Thoracic aorta (tissue), 2 donors: ENCODE measurements around the gene ATG9A. TPM values are rescaled to one million over a fixed set of nuclear protein-coding genes. Genes with fewer than 3 reads are reported as not detected.

Source experiments
- ATAC-seq: fragments of 150-250 bp; one replicate; pipeline ENCODE4 v1.8.0; 2017; ENCODE audit warnings: low read depth; ENCODE audit not compliant: insufficient number of reproducible peaks, low FRiP score
- DNase-seq: peaks from one replicate; pipeline ENCODE4 v3.0.0-alpha.2; 2020; ENCODE audit warnings: low spot score
- H3K27ac ChIP-seq, 2 donors: fragments of 200-600 bp; sonication (generic); 1 replicate in 1 of 2; 2 replicates in 1 of 2; pipeline ENCODE4 v1.5.1; 2016; ENCODE audit warnings: mild to moderate bottlenecking in 2 of 2, moderate library complexity in 2 of 2
- H3K27me3 ChIP-seq: fragments of 200-600 bp; sonication (generic); replicated peaks from 2 replicates; pipeline ENCODE4 v1.6.0; 2016; ENCODE audit warnings: mild to moderate bottlenecking; ENCODE audit not compliant: insufficient read depth
- H3K36me3 ChIP-seq: fragments of 200-600 bp; sonication (generic); one replicate; pipeline ENCODE4 v1.5.1; 2016
- H3K4me1 ChIP-seq, 2 donors: fragments of 200-600 bp; sonication (generic); 1 replicate in 1 of 2; 2 replicates in 1 of 2; pipeline versions ENCODE4 v1.5.1 to v1.6.0; 2016; ENCODE audit warnings: low read depth in 2 of 2, mild to moderate bottlenecking in 1 of 2; ENCODE audit not compliant: control insufficient read depth in 1 of 2
- H3K4me3 ChIP-seq: fragments of 200-600 bp; sonication (generic); 2 replicates; pipeline ENCODE4 v1.5.1; 2016; ENCODE audit warnings: mild to moderate bottlenecking
- H3K9me3 ChIP-seq: fragments of 200-600 bp; sonication (generic); 2 replicates; pipeline ENCODE4 v1.5.1; 2016
- total RNA-seq, 2 donors: library from RNA; depleted of rRNA; stranded (reverse); fragments of >200 nt; gene quantifications; one replicate each; pipeline versions ENCODE4 v1.1.0 to v1.2.3, GENCODE V29; 2016
- TF ChIP-seq, protein P1 (sequence below): fragments of 200-600 bp; sonication (generic); IDR thresholded peaks from one replicate; pipeline ENCODE4 v1.5.1; 2019; ENCODE audit warnings: antibody characterized with exemption

ATG9A gene
- total RNA-seq, 2 donors from 2014 or later, result 39.4 to 60.4 TPM

DNA sequence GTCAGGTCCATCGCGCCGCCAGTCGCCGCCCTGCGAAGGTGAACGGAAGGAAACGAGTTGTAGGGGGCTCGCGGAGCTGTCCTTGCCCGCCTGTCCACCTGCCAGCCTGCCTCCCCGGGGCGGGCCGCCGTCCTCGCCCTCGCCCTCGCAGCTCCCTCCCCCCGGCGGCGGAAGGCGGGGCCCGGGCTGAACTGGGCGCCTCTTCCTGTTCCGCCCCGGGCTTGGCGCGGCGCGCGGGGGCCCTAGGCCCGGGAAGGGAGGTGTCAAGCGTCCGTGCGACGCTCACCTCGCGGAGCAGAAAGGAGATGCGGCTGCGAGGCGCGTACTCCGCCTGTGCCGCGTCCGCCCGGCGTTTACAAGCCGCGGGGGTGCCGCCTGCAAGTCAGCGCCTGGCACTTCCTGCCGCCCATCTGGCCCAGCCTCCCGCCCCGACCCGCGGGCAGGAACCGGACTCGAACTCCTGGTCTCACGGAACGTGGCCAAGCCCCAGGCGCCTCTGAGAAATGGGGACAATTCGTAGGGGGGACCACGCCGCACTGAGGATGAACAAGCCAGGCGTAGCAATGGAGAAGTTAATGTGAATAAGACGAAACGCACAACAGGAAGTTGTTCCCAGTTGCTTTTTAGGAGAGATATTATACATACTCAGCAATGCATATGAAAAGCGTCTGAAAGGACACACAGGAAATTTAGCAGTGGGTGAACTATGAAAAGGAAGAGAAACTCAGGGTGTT, 52.5 kb downstream of the ATG9A start, which contains the start of gene CNPPD1:
CNPPD1 (minus strand) TSS at position 108 of the 734 bp plus-strand sequence; CDS start at position 11, 97 bp downstream.
- peaks cover 46% of the 10 kb centered on the region for H3K36me3 ChIP-seq
- ATAC-seq (peak; percentile 33), DNase-seq (peak; percentile 42)
- H3K4me1 ChIP-seq, result peaks cover 21 to 32% of the 10 kb centered on the region in 2 donors
- H3K4me3 ChIP-seq, result peak within 1 kb of the TSS; percentile 83
- no peaks in the 10 kb centered on the region for H3K27me3 ChIP-seq
- H3K9me3 ChIP-seq, result no peaks in the 10 kb centered on the region
- TF ChIP-seq, protein P1, sequence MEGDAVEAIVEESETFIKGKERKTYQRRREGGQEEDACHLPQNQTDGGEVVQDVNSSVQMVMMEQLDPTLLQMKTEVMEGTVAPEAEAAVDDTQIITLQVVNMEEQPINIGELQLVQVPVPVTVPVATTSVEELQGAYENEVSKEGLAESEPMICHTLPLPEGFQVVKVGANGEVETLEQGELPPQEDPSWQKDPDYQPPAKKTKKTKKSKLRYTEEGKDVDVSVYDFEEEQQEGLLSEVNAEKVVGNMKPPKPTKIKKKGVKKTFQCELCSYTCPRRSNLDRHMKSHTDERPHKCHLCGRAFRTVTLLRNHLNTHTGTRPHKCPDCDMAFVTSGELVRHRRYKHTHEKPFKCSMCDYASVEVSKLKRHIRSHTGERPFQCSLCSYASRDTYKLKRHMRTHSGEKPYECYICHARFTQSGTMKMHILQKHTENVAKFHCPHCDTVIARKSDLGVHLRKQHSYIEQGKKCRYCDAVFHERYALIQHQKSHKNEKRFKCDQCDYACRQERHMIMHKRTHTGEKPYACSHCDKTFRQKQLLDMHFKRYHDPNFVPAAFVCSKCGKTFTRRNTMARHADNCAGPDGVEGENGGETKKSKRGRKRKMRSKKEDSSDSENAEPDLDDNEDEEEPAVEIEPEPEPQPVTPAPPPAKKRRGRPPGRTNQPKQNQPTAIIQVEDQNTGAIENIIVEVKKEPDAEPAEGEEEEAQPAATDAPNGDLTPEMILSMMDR, result no peak
- H3K27ac ChIP-seq, result peak within 1 kb of the TSS; percentile 98

DNA sequence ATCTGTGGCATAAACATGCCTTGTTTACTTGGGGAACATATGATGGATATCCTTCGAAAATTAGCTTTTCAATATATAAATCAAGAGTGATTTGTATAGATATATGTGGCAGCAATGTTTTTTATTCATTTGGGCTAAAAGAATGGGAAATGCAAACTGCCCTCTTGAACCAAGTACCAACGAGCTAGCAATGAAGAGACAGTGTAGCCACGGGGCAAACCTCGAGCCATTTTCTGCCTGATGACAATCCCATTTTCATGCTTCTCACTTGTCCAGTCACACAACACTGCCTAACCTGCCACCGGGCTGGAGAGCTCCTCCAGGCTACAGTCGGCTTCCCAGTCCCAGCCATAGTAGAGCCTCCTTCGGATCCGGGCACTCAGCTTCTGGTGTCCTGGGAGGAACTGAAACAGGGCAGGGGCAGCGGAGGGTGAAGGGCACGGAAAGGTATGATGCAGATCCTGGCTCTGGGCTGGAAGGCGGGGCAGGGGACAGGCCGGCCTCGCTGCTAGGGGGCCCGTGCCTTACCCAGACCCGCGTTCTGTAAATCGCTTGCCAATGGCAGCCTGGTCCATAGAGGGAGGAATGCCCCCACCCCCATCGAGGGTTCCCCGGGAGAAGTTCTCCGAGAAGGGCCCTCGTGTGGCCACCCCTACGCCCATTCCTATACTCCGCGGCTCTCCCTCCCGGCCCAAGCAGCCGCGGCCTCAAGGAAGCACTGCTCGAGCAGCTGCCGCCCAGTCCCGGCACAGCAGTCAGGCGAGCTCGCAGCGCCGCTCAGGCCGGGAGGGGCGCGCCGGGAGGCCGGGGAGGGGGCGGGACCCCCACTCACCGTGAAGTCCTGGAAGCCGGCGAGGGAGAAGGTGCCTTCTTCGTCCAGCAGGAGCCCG, 53.3 kb downstream of the ATG9A start:
- H3K4me3 ChIP-seq, result peak overlapping the region; percentile 83
- H3K27ac ChIP-seq, result peak overlapping the region; percentile 98
- ATAC-seq (peak; percentile 14), DNase-seq (no peak)
- peaks cover 41% of the 10 kb centered on the region for H3K36me3 ChIP-seq
- no peaks in the 10 kb centered on the region for H3K27me3 ChIP-seq
- H3K9me3 ChIP-seq, result no peaks in the 10 kb centered on the region
- TF ChIP-seq, protein P1, result no peak
- peaks cover 21 to 36% of the 10 kb centered on the region in 2 donors for H3K4me1 ChIP-seq

DNA sequence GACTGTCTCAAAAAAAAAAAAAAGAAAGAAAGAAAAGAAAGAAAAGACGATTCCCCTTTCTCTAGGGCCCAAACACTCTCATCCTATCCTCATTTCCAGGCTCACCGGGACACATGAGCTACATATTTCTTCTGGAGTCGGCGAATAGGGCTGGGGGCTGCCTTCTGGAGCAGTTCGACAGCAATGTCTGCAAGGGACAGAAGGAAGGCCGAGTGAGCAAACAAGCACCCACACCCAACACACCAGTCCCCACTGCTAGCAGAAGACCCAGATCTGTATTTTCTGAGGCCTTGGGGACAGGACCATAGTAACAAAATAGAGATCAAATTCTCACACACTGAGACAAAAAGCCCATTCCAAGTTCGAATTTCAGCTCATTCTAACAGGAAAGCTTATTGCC, 54.0 kb downstream of the ATG9A start:
- Histone ChIP-seq H3K27ac (peak overlapping the region; percentile 98), H3K27me3 (no peaks in the 10 kb centered on the region), H3K4me1 (peaks cover 21 to 43% of the 10 kb centered on the region in 2 donors), H3K36me3 (peaks cover 34% of the 10 kb centered on the region), H3K4me3 (peak overlapping the region; percentile 83), H3K9me3 (no peaks in the 10 kb centered on the region)
- ATAC-seq (no peak), DNase-seq (no peak)
- TF ChIP-seq, protein P1, result no peak

DNA sequence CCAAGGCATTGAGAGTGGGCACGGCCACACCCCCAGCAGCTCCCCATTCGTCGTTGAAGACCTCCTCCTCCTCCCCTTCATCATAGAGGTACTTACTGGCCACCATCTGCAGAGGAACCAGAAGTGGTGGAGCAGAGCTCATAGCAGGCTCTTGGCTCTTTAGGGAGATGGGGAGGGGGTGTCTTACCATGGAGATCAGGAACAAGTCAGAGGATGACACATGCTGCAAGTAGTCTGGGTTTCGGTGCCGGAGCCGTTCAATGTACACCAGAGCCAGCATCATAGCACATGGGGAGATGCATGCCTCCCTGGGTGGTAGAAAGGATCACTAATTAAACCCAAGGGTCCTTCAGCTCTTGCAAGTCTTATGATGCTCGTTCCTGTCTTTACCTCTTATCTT, 54.6 kb downstream of the ATG9A start:
- Histone ChIP-seq H3K4me3 (no peak overlapping the region), H3K27me3 (no peaks in the 10 kb centered on the region), H3K9me3 (no peaks in the 10 kb centered on the region), H3K27ac (no peak overlapping the region), H3K36me3 (peaks cover 27% of the 10 kb centered on the region), H3K4me1 (peaks cover 21 to 41% of the 10 kb centered on the region in 2 donors)
- ATAC-seq (no peak), DNase-seq (no peak)
- TF ChIP-seq, protein P1, result no peak

DNA sequence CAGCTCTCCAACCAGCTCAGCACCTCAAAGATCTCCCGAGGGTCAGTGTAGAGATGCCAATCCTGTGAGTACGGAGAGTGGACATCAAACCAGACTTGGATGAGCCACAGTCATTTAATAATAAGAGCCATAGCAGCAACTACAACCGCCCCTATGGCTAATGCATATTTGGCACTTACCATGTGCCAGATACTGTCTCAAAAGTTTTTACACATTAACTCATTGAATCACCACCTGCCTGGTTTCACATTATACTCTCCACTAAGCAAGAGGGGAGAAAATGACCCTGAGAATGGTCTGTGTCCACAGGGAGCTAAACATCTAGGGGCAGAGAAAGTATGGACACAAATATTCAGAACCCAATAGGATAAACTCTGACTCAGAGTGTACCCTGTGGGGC, 55.3 kb downstream of the ATG9A start:
- no peak for DNase-seq
- no peak overlapping the region for H3K27ac ChIP-seq
- H3K27me3 ChIP-seq, result no peaks in the 10 kb centered on the region
- no peak overlapping the region for H3K4me3 ChIP-seq
- H3K9me3 ChIP-seq, result no peaks in the 10 kb centered on the region
- peaks cover 18 to 34% of the 10 kb centered on the region in 2 donors for H3K4me1 ChIP-seq
- ATAC-seq, result no peak
- H3K36me3 ChIP-seq, result peaks cover 24% of the 10 kb centered on the region
- TF ChIP-seq, protein P1, result no peak
